Epithelial cell of esophagus (primary cell): Measurements from ENCODE around the gene TRPC5OS.

Experiments used
- DNase-seq: peaks from one replicate; pipeline ENCODE4 v3.0.0; 2010; ENCODE audit warnings: low read depth
- H3K4me3 ChIP-seq: 2 replicates; pipeline ENCODE4 v1.5.1; 2011; ENCODE audit warnings: mild to moderate bottlenecking, low read length, control low read depth
- CTCF ChIP-seq: IDR thresholded peaks from 2 replicates; pipeline ENCODE4 v1.5.1; 2011; ENCODE audit warnings: low read depth, mild to moderate bottlenecking, low read length, control low read depth, inconsistent platforms; ENCODE audit not compliant: insufficient read depth; ENCODE audit errors: missing control alignments

Gene TRPC5OS

DNA sequence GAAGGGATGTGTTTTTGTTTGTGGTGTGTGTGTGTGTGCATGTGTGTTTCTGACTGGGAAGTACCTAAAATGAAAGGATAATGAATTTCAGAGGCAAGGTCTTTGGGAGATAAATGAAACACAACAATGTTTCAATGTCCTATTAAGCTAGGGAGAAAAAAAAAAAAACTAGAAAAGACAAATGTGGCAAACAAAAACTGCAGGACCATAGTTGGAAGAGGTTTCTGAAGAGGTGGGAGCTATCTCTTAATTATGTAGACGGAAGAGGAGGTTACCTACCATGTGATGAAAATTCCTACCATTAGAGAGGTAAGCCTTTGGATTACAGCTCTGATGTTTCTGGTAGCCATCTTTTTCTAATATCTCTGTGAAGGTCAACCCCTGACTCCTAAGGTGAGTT lies at the start of gene TRPC5OS:
Gene TRPC5OS, plus strand, starts transcription at position 301 of the 400 bp plus-strand sequence. CDS start 25,669 bp downstream, outside the sequence.
- TF ChIP-seq CTCF = no peak
- no peak within 1 kb of the TSS for H3K4me3 ChIP-seq
- no peak for DNase-seq

GRCh38 chrX:111829345-111829744 lies 46.6 kb upstream of the TRPC5OS start:
- no peak overlapping the region for H3K4me3 ChIP-seq
- DNase-seq = no peak
- no peak for TF ChIP-seq CTCF

- H3K4me3 ChIP-seq = no peak overlapping the region
- no peak for TF ChIP-seq CTCF
- no peak for DNase-seq
Observed at GRCh38 chrX:111830571-111830970, 45.4 kb upstream of the TRPC5OS start.

- no peak overlapping the region for H3K4me3 ChIP-seq
- DNase-seq = no peak
- TF ChIP-seq CTCF = no peak
Observed at GRCh38 chrX:111831343-111831742, 44.6 kb upstream of the TRPC5OS start.

GRCh38 chrX:111837197-111837596 lies 38.8 kb upstream of the TRPC5OS start:
- DNase-seq = no peak
- no peak for TF ChIP-seq CTCF

DNA sequence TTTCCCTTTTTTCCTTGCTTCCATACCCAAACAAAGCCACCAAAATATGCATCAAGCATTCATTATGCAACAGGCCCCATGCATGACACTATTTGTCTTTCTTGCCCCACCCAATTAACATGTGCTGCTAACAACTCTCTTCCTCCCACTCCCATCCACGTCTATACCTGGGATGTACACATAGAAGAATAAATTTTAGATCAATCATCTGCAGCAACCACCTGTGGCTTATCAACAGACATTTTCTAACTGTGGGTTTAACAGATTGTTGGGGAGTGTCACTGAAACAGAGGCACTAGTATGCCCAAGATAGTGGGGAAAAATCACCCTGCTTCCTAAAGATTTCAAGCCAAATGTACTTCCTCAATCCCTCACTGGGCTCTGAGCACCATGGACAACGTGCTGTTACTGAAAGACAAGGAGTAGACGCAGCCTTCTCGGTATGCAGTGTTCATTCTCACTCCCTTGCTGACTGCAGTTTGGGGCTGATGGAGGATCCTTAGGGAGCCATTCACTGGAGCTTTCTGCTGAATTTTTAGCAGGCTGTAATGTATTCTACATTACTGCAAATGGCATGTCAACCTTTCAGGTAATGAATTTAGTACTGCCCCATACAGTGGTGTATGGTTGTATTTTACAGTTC lies 28.4 kb upstream of the TRPC5OS start:
- TF ChIP-seq CTCF = no peak
- DNase-seq = no peak
- no peak overlapping the region for H3K4me3 ChIP-seq

More at GRCh38 chrX:111837197-111837596, 38.8 kb upstream of the TRPC5OS start:
- H3K4me3 ChIP-seq = no peak overlapping the region

DNA sequence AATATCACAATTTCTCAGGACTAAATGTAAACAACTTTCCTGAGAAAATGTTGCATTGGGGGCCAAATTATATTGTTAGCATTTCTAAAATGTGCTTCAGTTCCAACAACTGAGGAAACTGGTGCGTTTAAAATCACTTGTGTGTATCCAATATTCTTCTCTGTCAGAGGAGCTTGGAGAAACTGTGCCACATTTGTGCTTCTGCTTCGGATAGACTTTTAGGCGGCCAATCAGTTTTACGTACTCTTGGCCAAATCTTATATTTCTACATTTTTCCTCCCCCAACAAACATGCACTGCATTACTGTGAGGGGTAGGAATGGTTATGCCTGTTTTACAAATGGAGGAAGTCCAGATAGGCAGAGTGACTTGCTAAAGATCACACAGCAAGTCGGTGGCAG lies 27.4 kb upstream of the TRPC5OS start:
- no peak overlapping the region for H3K4me3 ChIP-seq
- no peak for DNase-seq
- no peak for TF ChIP-seq CTCF
